GM10248 (cell line): ENCODE data around the gene CPNE6.
A peak's percentile ranks its signal among the peaks of the same experiment; 100 is the strongest.

Experiments
- CTCF ChIA-PET: fragments of 300-600 bp; sonication (Branson Sonifier 250); formaldehyde crosslinking; extraction: SDS; loops from one replicate; lab custom pipeline; 2021; ENCODE audit warnings: antibody characterized with exemption; lab: Yijun Ruan, JAX
- POLR2A ChIA-PET: fragments of 350-650 bp; sonication (Branson Sonifier 250); formaldehyde crosslinking; extraction: SDS; loops from one replicate; lab custom pipeline; 2020; ENCODE audit warnings: antibody characterized with exemption; lab: Yijun Ruan, JAX
- DNase-seq: peaks from one replicate; pipeline ENCODE4 v3.0.0; 2012; ENCODE audit errors: extremely low spot score
- TF ChIP-seq, protein P1 (sequence below): IDR thresholded peaks from 2 replicates; pipeline ENCODE4 v1.5.1; 2012; ENCODE audit warnings: mild to moderate bottlenecking, low read depth; ENCODE audit errors: extremely low read depth, missing control alignments, control extremely low read depth

CPNE6 gene

DNA sequence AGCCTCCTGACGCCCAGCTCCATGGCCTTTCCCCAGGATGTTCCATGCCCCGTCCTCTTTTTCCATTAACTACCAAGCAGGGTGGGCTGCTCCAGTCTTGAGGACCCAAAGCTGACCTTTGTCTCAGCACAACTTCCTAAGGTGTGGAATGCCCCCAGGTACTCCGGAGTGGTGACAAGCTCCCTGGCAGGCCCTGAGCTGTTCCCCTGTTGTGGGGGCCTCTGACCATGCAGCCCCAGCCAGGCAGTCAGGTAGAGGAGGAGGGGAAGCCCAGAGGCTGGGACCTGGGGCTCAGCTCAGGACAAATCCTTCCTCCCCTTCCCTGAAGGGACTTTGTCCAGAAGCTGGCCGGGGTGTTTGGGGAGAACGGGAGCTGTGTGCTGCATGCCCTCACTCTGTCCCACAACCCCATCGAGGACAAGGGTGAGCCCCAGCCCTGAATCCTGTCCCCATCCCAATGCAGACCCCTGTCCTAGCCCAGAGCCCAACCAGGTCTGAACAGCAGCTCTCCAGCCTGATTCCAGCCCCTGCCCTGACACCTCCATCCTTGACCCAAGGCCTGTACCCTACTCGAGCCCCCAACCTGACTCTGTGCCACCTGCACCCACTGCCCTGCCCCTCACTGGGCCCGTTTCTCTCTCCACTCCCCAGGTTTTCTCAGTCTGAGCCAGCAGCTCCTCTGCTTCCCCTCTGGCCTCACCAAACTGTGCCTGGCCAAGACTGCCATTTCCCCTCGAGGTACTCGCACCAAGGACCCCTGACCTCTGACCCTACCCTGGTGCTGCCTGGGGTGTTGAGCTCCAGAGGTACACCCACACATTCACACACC lies 15.2 kb upstream of the CPNE6 start:
- POLR2A ChIA-PET = no interaction called here
- TF ChIP-seq, protein P1, sequence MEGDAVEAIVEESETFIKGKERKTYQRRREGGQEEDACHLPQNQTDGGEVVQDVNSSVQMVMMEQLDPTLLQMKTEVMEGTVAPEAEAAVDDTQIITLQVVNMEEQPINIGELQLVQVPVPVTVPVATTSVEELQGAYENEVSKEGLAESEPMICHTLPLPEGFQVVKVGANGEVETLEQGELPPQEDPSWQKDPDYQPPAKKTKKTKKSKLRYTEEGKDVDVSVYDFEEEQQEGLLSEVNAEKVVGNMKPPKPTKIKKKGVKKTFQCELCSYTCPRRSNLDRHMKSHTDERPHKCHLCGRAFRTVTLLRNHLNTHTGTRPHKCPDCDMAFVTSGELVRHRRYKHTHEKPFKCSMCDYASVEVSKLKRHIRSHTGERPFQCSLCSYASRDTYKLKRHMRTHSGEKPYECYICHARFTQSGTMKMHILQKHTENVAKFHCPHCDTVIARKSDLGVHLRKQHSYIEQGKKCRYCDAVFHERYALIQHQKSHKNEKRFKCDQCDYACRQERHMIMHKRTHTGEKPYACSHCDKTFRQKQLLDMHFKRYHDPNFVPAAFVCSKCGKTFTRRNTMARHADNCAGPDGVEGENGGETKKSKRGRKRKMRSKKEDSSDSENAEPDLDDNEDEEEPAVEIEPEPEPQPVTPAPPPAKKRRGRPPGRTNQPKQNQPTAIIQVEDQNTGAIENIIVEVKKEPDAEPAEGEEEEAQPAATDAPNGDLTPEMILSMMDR = no peak
- no peak for DNase-seq
- CTCF ChIA-PET = interaction anchor here (1.4 to 9.5 kb wide), 10 partner anchors 8 to 252 kb away, joined by 4 to 118 read pairs (median 22); partner anchors contain the start of genes CIDEB, CPNE6, DCAF11 and LTB4R2

DNA sequence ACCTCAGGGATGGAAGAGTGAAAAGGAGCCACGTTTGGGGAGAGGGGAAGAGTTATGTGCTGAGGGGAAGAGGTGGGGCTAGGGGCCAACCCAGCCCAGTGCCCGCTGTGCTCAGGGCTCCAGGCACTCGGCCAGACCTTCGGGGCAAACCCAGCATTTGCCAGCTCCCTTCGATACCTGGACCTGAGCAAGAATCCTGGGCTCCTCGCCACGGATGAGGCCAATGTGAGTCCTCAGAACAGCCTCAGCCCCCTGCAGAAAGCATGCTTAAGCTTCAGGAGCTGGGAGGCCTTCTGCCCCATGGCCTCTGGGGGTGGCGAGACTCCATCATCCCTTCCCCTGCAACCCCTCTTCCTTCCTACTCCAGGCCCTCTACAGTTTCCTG lies 14.6 kb upstream of the CPNE6 start:
- no peak for DNase-seq
- ChIA-PET POLR2A (no interaction called here), CTCF (interaction anchor here (1.1 to 9.5 kb wide), 15 partner anchors 9 to 252 kb away, joined by 4 to 118 read pairs (median 14); partner anchors contain the start of genes CIDEB, CPNE6, DCAF11 and IRF9)

DNA sequence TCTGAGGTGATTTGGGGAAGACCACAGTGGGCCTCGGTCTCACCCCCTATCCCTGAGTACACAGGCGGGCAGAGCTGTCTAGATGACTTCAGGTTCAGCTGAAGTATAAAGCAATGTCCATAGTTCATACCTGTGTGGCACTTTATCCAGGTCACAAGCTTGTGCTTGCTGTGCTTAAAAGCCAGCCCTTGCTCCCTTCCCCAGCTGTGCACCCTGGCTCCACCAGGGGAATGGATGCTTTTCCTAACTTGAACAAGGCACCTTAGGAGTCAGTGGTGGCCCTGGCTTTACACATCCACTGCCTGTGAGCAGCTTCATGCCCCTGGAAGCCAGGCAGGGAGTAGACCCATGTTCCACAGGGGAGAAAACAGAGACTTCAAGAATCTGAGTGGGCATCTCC lies 14.1 kb upstream of the CPNE6 start:
- CTCF ChIA-PET = interaction anchor here (1.1 to 9.5 kb wide), 18 partner anchors 9 to 251 kb away, joined by 4 to 118 read pairs (median 10); partner anchors contain the start of genes CIDEB, CPNE6, DCAF11 and IRF9
- TF ChIP-seq, protein P1 = no peak
- POLR2A ChIA-PET = no interaction called here
- no peak for DNase-seq

More for the DNA sequence above, 14.6 kb upstream of the CPNE6 start:
- TF ChIP-seq, protein P1 = no peak

DNA sequence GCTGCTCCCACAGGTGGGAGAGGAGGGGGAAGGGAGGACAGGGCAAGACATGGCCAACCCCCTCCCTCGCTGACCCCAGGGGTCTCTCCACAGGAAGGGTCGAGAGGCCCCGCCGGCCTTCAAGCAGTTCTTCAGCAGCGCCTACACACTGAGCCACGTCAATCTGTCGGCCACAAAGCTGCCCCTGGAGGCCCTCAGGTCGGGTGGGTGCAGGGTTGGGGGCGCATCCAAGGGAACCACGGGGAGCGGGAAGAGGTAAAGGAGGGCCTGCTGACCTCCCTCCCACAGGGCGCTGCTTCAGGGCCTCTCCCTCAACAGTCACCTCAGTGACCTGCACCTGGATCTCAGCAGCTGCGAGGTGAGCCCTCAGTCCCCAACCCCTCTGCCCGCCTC lies 13.5 kb upstream of the CPNE6 start:
- POLR2A ChIA-PET = no interaction called here
- DNase-seq = no peak
- CTCF ChIA-PET = interaction anchor here (0.8 to 9.5 kb wide), 26 partner anchors 9 to 274 kb away, joined by 3 to 118 read pairs (median 8); partner anchors contain the start of genes CIDEB, CPNE6, DCAF11 and DHRS1
- TF ChIP-seq, protein P1 = no peak

DNA sequence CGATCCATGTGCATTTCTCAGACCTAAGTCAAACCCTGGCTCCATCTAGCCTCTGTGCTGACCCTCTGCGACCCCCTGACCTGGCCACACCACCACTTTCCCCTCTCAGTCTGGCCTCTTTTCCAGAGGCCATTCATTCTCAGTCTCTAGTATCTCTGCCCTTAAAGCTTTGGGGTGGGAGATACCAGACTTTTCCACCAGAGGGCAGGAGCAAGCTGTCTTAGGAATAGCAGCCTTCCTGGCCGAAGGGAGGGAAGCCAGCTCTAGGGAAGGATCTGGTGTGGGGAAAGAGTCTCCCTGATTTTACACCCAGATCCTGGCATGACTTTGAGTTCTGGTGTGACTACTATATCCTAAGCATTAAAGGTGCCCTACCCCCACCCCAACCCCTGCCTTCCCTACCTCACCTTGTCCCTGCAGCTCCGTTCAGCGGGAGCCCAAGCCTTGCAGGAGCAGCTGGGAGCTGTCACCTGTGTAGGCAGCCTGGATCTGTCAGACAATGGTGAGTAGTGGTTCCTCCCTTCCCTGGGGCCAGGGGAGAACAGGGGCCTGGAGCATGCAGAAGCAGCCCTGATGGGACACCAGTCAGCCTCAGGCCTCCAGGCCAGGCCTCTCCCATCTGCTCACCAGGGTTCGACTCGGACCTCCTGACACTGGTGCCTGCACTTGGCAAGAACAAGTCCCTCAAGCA lies 13.0 kb upstream of the CPNE6 start:
- ChIA-PET POLR2A (interaction anchor here (0.8 kb wide), 1 partner anchor 51 kb away, joined by 3 read pairs; no protein-coding TSS in a partner anchor), CTCF (interaction anchor here (0.8 to 9.5 kb wide), 26 partner anchors 8 to 274 kb away, joined by 3 to 118 read pairs (median 8); partner anchors contain the start of genes CIDEB, CPNE6, DCAF11 and DHRS1)
- DNase-seq = peak; percentile 70
- TF ChIP-seq, protein P1 = peak; percentile 73
